CD14-positive monocyte (primary cell): ENCODE results near the gene RNF169. TPM values are rescaled to one million over a fixed set of nuclear protein-coding genes. Genes with fewer than 3 reads are reported as not detected.

Experiments
- DNase-seq, 3 donors: peaks; one replicate each; pipeline ENCODE4 v3.0.0-alpha.2; 2011 to 2022
- H2AFZ ChIP-seq: 2 replicates; pipeline ENCODE4 v1.6.0; 2012; ENCODE audit warnings: mild to moderate bottlenecking, low read depth, low read length, inconsistent platforms; ENCODE audit not compliant: insufficient read depth, poor library complexity, severe bottlenecking
- H3K27ac ChIP-seq, 2 donors: 1 replicate in 1 of 2; 2 replicates in 1 of 2; pipeline ENCODE4 v1.5.1; 2012 to 2013; ENCODE audit warnings: low read length in 2 of 2, control low read depth in 1 of 2, inconsistent platforms in 1 of 2, low read depth in 1 of 2, mild to moderate bottlenecking in 1 of 2
- H3K27me3 ChIP-seq, 2 donors: one replicate each; pipeline versions ENCODE4 v1.6.0 to v1.6.1; 2011 to 2013; ENCODE audit warnings: low read length in 2 of 2; ENCODE audit not compliant: control insufficient read depth in 2 of 2, insufficient read depth in 2 of 2
- H3K36me3 ChIP-seq, 2 donors: replicated peaks in 1 of 2; 1 replicate in 1 of 2; 2 replicates in 1 of 2; pipeline versions ENCODE4 v1.5.1 to v1.6.1; 2012 to 2013; ENCODE audit warnings: low read length in 2 of 2, control low read depth in 1 of 2, inconsistent platforms in 1 of 2, mild to moderate bottlenecking in 1 of 2; ENCODE audit not compliant: insufficient read depth in 2 of 2, control insufficient read depth in 1 of 2
- H3K4me1 ChIP-seq, 2 donors: 1 replicate in 1 of 2; 2 replicates in 1 of 2; pipeline versions ENCODE4 v1.5.1 to v1.6.1; 2012 to 2013; ENCODE audit warnings: low read length in 2 of 2, control low read depth in 1 of 2, inconsistent platforms in 1 of 2, mild to moderate bottlenecking in 1 of 2, moderate library complexity in 1 of 2; ENCODE audit not compliant: insufficient read depth in 2 of 2, control insufficient read depth in 1 of 2
- H3K4me2 ChIP-seq: replicated peaks from 2 replicates; pipeline ENCODE3; 2012; ENCODE audit warnings: low read length, moderate library complexity, mild to moderate bottlenecking; ENCODE audit not compliant: poor library complexity, severe bottlenecking; ENCODE audit errors: extremely low read depth
- H3K4me3 ChIP-seq, 3 experiments: fragments of 200-600 bp in 1 of 3; sonication (generic) in 1 of 3; replicated peaks in 1 of 3; 1 replicate in 2 of 3; 2 replicates in 1 of 3; pipeline ENCODE4 v1.5.1; 2011 to 2013; ENCODE audit warnings: low read length in 3 of 3, mild to moderate bottlenecking in 3 of 3, control low read depth in 2 of 3, low read depth in 2 of 3, inconsistent platforms in 1 of 3, moderate library complexity in 1 of 3
- H3K79me2 ChIP-seq: 2 replicates; pipeline ENCODE4 v1.6.0; 2012; ENCODE audit warnings: mild to moderate bottlenecking, control low read depth, inconsistent platforms, low read length, moderate library complexity; ENCODE audit not compliant: insufficient read depth
- H3K9ac ChIP-seq: 2 replicates; pipeline ENCODE4 v1.6.0; 2017; ENCODE audit warnings: low read length, mild to moderate bottlenecking; ENCODE audit not compliant: insufficient read depth, poor library complexity, severe bottlenecking
- H3K9me3 ChIP-seq, 2 donors: replicated peaks in 1 of 2; 1 replicate in 1 of 2; 2 replicates in 1 of 2; pipeline versions ENCODE4 v1.5.1 to v1.6.1; 2012 to 2013; ENCODE audit warnings: low read length in 2 of 2, control low read depth in 1 of 2; ENCODE audit not compliant: control insufficient read depth in 1 of 2, insufficient read depth in 1 of 2
- H4K20me1 ChIP-seq: 2 replicates; pipeline ENCODE4 v1.6.0; 2012; ENCODE audit warnings: mild to moderate bottlenecking, low read length, control low read depth, moderate library complexity; ENCODE audit not compliant: insufficient read depth
- H3K27ac Mint-ChIP-seq, 7 donors: one replicate each; pipeline ENCODE4 v1.8.0; 2020; ENCODE audit warnings: mild to moderate bottlenecking in 7 of 7, mixed read lengths in 7 of 7, moderate library complexity in 6 of 7, inconsistent platforms in 2 of 7
- H3K27me3 Mint-ChIP-seq, 3 donors: one replicate each; pipeline ENCODE4 v1.8.0; 2021 to 2022; ENCODE audit warnings: low read depth in 3 of 3, mild to moderate bottlenecking in 3 of 3, mixed read lengths in 3 of 3, moderate library complexity in 3 of 3, inconsistent platforms in 1 of 3
- H3K36me3 Mint-ChIP-seq, 2 donors: one replicate each; pipeline ENCODE4 v1.8.0; 2020; ENCODE audit warnings: mixed read lengths in 2 of 2, inconsistent platforms in 1 of 2, mild to moderate bottlenecking in 1 of 2
- H3K4me1 Mint-ChIP-seq: one replicate; pipeline ENCODE4 v1.8.0; 2020; ENCODE audit warnings: mild to moderate bottlenecking, mixed read lengths
- H3K4me3 Mint-ChIP-seq, 2 donors: one replicate each; pipeline ENCODE4 v1.8.0; 2020; ENCODE audit warnings: mild to moderate bottlenecking in 2 of 2, mixed read lengths in 2 of 2, moderate library complexity in 1 of 2
- H3K9me3 Mint-ChIP-seq, 7 donors: one replicate each; pipeline ENCODE4 v1.8.0; 2020 to 2022; ENCODE audit warnings: mixed read lengths in 7 of 7, mild to moderate bottlenecking in 6 of 7, moderate library complexity in 6 of 7, inconsistent platforms in 2 of 7
- WGBS: methylation state at CpG from one replicate; pipeline ENCODE4 v1.1.5; 2013; ENCODE audit warnings: missing lambda C conversion rate; ENCODE audit not compliant: insufficient coverage; 5-methylcytosine and 5-hydroxymethylcytosine counted together
- intact Hi-C, 2 donors: fragments of 100-400 bp; cut with micrococcal nuclease; formaldehyde crosslinking; loops; one replicate each; pipeline versions ENCODE4 v1.15.0 to v1.15.1; 2023
- polyA plus RNA-seq, 3 donors: library from polyadenylated mRNA; depleted of rRNA in 1 of 3; unstranded in 2 of 3; stranded (reverse) in 1 of 3; fragments of 300-500 nt in 2 of 3; fragments of >200 nt in 1 of 3; fragmentation: Illumina TruSeq in 2 of 3; gene quantifications; 1 replicate in 2 of 3; 2 replicates in 1 of 3; pipeline ENCODE4 v1.2.3, GENCODE V29; 2012 to 2021
- TF ChIP-seq, protein P1 (sequence below): fragments of 200-600 bp; IDR thresholded peaks from one replicate; pipeline ENCODE4 v1.8.0; 2022; ENCODE audit warnings: antibody characterized with exemption, mild to moderate bottlenecking

Gene RNF169
- polyA plus RNA-seq, 3 donors, result 1.4 to 16.2 (median 2.0) TPM

DNA sequence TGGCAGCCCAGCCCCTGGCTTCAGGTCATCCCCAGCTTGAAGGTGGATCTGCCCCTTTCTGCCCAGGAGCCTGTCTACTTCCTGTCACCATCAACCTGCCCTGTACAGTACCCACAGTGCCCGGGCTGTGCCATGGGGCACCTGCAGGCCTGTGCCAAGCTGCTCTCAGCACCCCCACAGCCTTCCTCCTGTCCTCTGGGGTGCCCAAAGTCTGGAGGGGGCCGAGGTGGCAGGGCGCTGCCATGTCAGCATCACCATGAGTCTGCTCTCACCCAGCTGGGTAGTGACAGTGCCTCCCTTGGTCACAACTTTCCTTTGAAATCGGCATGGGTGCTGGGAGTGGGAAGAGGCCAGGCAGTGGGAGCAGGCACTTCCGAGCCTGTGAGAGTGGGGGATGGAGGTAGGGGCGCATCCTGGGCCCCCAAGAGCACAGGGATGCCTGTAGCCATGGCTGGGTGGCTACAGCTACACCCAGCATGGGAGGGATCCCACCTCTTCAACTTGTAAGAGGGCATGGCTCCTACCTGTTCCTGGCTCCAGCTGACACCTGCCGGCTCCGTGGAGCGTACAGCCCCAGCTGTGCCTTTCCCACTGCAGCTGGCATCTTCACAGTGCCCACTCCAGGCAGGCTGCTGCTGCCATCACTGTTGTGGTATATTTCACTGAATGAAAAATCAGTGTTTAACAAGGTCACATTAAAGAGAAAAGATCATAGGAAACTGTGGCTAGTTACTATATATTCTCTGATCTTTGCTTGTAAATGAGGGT lies 42.9 kb downstream of the RNF169 start:
- peaks cover 26% of the 10 kb centered on the region for H3K79me2 ChIP-seq

DNA sequence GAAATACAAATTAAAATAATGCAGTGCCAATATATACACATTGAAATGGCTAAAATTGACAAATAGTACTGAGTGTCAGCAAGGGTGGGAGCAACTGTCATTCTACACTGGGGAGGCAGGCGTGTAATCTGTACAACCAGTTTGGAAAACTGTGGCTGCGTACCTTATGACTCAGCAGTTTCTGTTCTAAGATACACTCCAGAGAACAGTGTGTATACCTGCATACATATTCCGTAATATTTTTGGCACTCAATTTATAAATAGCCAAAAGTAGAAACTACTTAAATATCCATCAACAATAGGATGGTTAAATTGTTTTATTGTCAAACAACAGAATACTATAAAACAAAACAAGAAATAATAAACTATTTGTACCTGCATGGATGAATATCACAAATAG lies 57.6 kb downstream of the RNF169 start:
- H3K4me1 Mint-ChIP-seq, result peaks cover 4% of the 10 kb centered on the region
- WGBS, result no CpG with 5 or more reads among the region's 3 CpGs

More for the DNA sequence above, 42.9 kb downstream of the RNF169 start:
- Histone ChIP-seq H3K4me1 (peaks cover 0 to 4% of the 10 kb centered on the region in 2 donors), H2AFZ (no peak overlapping the region), H3K36me3 (peaks cover 32 to 75% of the 10 kb centered on the region in 2 donors), H3K4me2 (no peak overlapping the region), H4K20me1 (peaks cover 49% of the 10 kb centered on the region), H3K9me3 (peaks cover 6 to 9% of the 10 kb centered on the region in 2 donors), H3K9ac (no peak overlapping the region), H3K4me3 (no peak overlapping the region), H3K27me3 (no peaks in the 10 kb centered on the region), H3K27ac (no peak overlapping the region)
- 80% methylated on average over 5 of the region's 9 CpGs for WGBS
- peaks cover 2 to 16% (median 9%) of the 10 kb centered on the region in 7 donors for H3K9me3 Mint-ChIP-seq
- TF ChIP-seq, protein P1, sequence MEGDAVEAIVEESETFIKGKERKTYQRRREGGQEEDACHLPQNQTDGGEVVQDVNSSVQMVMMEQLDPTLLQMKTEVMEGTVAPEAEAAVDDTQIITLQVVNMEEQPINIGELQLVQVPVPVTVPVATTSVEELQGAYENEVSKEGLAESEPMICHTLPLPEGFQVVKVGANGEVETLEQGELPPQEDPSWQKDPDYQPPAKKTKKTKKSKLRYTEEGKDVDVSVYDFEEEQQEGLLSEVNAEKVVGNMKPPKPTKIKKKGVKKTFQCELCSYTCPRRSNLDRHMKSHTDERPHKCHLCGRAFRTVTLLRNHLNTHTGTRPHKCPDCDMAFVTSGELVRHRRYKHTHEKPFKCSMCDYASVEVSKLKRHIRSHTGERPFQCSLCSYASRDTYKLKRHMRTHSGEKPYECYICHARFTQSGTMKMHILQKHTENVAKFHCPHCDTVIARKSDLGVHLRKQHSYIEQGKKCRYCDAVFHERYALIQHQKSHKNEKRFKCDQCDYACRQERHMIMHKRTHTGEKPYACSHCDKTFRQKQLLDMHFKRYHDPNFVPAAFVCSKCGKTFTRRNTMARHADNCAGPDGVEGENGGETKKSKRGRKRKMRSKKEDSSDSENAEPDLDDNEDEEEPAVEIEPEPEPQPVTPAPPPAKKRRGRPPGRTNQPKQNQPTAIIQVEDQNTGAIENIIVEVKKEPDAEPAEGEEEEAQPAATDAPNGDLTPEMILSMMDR, result no peak
- no peaks in the 10 kb centered on the region for H3K27me3 Mint-ChIP-seq
- intact Hi-C loops, result no loop called here
- H3K4me3 Mint-ChIP-seq, result no peak overlapping the region
- peaks cover 2% of the 10 kb centered on the region for H3K4me1 Mint-ChIP-seq
- peak overlapping the region in 1 of 7 donors; percentile 30 for H3K27ac Mint-ChIP-seq
- no peak for DNase-seq
- H3K36me3 Mint-ChIP-seq, result peaks cover 53 to 67% of the 10 kb centered on the region in 2 donors

More for the DNA sequence above, 57.6 kb downstream of the RNF169 start:
- Histone ChIP-seq H3K4me1 (no peaks in the 10 kb centered on the region), H3K27ac (no peak overlapping the region), H3K27me3 (no peaks in the 10 kb centered on the region), H2AFZ (no peak overlapping the region), H4K20me1 (peaks cover 95% of the 10 kb centered on the region), H3K9me3 (no peaks in the 10 kb centered on the region), H3K79me2 (peaks cover 41% of the 10 kb centered on the region), H3K36me3 (peaks cover 15 to 55% of the 10 kb centered on the region in 2 donors), H3K9ac (no peak overlapping the region), H3K4me3 (no peak overlapping the region), H3K4me2 (no peak overlapping the region)
- Mint-ChIP-seq H3K4me3 (no peak overlapping the region), H3K9me3 (no peaks in the 10 kb centered on the region), H3K27ac (no peak overlapping the region), H3K36me3 (peaks cover 25 to 34% of the 10 kb centered on the region in 2 donors), H3K27me3 (no peaks in the 10 kb centered on the region)
- TF ChIP-seq, protein P1, result no peak
- DNase-seq, result no peak
- intact Hi-C loops, result no loop called here
